H9 (cell line): Measurements from ENCODE around the gene TFCP2. TPM values are rescaled to one million over a fixed set of nuclear protein-coding genes. Genes with fewer than 3 reads are reported as not detected.

ENCODE experiments used
- DNase-seq: peaks from one replicate; pipeline ENCODE4 v3.0.0-alpha.2; 2017
- H2AFZ ChIP-seq: one replicate; pipeline ENCODE4 v1.6.1; 2013; ENCODE audit warnings: mild to moderate bottlenecking, low read length, control low read depth, moderate library complexity
- H2AK5ac ChIP-seq: 2 replicates; pipeline ENCODE4 v1.6.1; 2013; ENCODE audit warnings: low read length, control low read depth, mixed read lengths; ENCODE audit not compliant: insufficient read length
- H2BK120ac ChIP-seq: one replicate; pipeline ENCODE4 v1.6.1; 2013; ENCODE audit warnings: low read depth, mild to moderate bottlenecking, low read length, control low read depth, inconsistent platforms; ENCODE audit not compliant: poor library complexity, severe bottlenecking
- H2BK12ac ChIP-seq: 2 replicates; pipeline ENCODE4 v1.6.1; 2013; ENCODE audit warnings: low read length, control low read depth, mixed read lengths, low read depth; ENCODE audit not compliant: insufficient read length
- H2BK15ac ChIP-seq: 2 replicates; pipeline ENCODE4 v1.6.1; 2013; ENCODE audit warnings: low read depth, low read length, control low read depth
- H2BK20ac ChIP-seq: one replicate; pipeline ENCODE4 v1.6.1; 2013; ENCODE audit warnings: low read depth, mild to moderate bottlenecking, low read length, control low read depth, inconsistent platforms; ENCODE audit not compliant: poor library complexity, severe bottlenecking
- H2BK5ac ChIP-seq: 2 replicates; pipeline ENCODE4 v1.6.1; 2013; ENCODE audit warnings: low read length, control low read depth, mixed read lengths; ENCODE audit not compliant: insufficient read length
- H3K14ac ChIP-seq: 2 replicates; pipeline ENCODE4 v1.6.1; 2013; ENCODE audit warnings: low read length, control low read depth; ENCODE audit not compliant: insufficient read depth
- H3K18ac ChIP-seq: 2 replicates; pipeline ENCODE4 v1.6.1; 2013; ENCODE audit warnings: low read depth, mild to moderate bottlenecking, mixed read lengths, low read length, control low read depth; ENCODE audit not compliant: insufficient read length
- H3K23ac ChIP-seq: 2 replicates; pipeline ENCODE4 v1.6.1; 2013; ENCODE audit warnings: low read length, control low read depth, mixed read lengths, low read depth; ENCODE audit not compliant: insufficient read length
- H3K23me2 ChIP-seq: 2 replicates; pipeline ENCODE4 v1.6.1; 2013; ENCODE audit warnings: low read depth, mild to moderate bottlenecking, mixed read lengths, low read length, control low read depth; ENCODE audit not compliant: insufficient read length, poor library complexity, severe bottlenecking
- H3K27ac ChIP-seq: 2 replicates; pipeline ENCODE4 v1.5.1; 2013; ENCODE audit warnings: low read length, control low read depth, mixed read lengths, low read depth; ENCODE audit not compliant: insufficient read length
- H3K27me3 ChIP-seq: 2 replicates; pipeline ENCODE4 v1.6.1; 2013; ENCODE audit warnings: low read length, control low read depth, inconsistent platforms; ENCODE audit not compliant: insufficient read depth
- H3K4ac ChIP-seq: 2 replicates; pipeline ENCODE4 v1.6.1; 2013; ENCODE audit warnings: low read depth, mild to moderate bottlenecking, control low read depth, inconsistent platforms, low read length, moderate library complexity
- H3K4me1 ChIP-seq: 2 replicates; pipeline ENCODE4 v1.6.1; 2013; ENCODE audit warnings: low read length, control low read depth, inconsistent platforms; ENCODE audit not compliant: insufficient read depth
- H3K4me2 ChIP-seq: 2 replicates; pipeline ENCODE4 v1.6.1; 2013; ENCODE audit warnings: low read length, control low read depth, mixed read lengths; ENCODE audit not compliant: insufficient read length, insufficient read depth
- H3K56ac ChIP-seq: 2 replicates; pipeline ENCODE4 v1.6.1; 2013; ENCODE audit warnings: low read depth, mild to moderate bottlenecking, mixed read lengths, low read length, control low read depth; ENCODE audit not compliant: insufficient read length
- H3K79me1 ChIP-seq: 2 replicates; pipeline ENCODE4 v1.6.1; 2013; ENCODE audit warnings: low read depth, mild to moderate bottlenecking, moderate library complexity, low read length, control low read depth, inconsistent platforms; ENCODE audit not compliant: insufficient read depth, poor library complexity, severe bottlenecking
- H3K79me2 ChIP-seq: 2 replicates; pipeline ENCODE4 v1.6.1; 2013; ENCODE audit warnings: low read length, control low read depth, inconsistent platforms; ENCODE audit not compliant: insufficient read depth
- H3K9ac ChIP-seq: 2 replicates; pipeline ENCODE4 v1.6.1; 2013; ENCODE audit warnings: low read length, control low read depth, mixed read lengths; ENCODE audit not compliant: insufficient read length; ENCODE audit errors: extremely low read depth
- H3K9me3 ChIP-seq: one replicate; pipeline ENCODE4 v1.6.1; 2013; ENCODE audit warnings: low read depth, low read length, inconsistent platforms; ENCODE audit not compliant: control insufficient read depth
- H3T11ph ChIP-seq: one replicate; pipeline ENCODE4 v1.6.1; 2013; ENCODE audit warnings: mild to moderate bottlenecking, low read length, control low read depth, inconsistent platforms
- H4K20me1 ChIP-seq: one replicate; pipeline ENCODE4 v1.6.1; 2013; ENCODE audit not compliant: control insufficient read depth, insufficient read length, insufficient read depth
- H4K5ac ChIP-seq: 2 replicates; pipeline ENCODE4 v1.6.1; 2013; ENCODE audit warnings: low read depth, mild to moderate bottlenecking, mixed read lengths, low read length, control low read depth; ENCODE audit not compliant: insufficient read length
- H4K8ac ChIP-seq: replicated peaks from 2 replicates; pipeline ENCODE4 v1.6.1; 2013; ENCODE audit warnings: low read length, control low read depth, mixed read lengths, low read depth; ENCODE audit not compliant: insufficient read length
- H4K91ac ChIP-seq: 2 replicates; pipeline ENCODE4 v1.6.1; 2013; ENCODE audit warnings: low read depth, mild to moderate bottlenecking, moderate library complexity, mixed read lengths, low read length, control low read depth; ENCODE audit not compliant: insufficient read length
- H3K27ac Mint-ChIP-seq, 3 experiments: 2 replicates in 2 of 3; 3 replicates in 1 of 3; pipeline ENCODE4 v1.8.0; 2020 to 2021; ENCODE audit warnings: mixed read lengths in 3 of 3, mild to moderate bottlenecking in 1 of 3, moderate library complexity in 1 of 3
- H3K27me3 Mint-ChIP-seq: 2 replicates; pipeline ENCODE4 v1.8.0; 2021; ENCODE audit warnings: low read depth, mild to moderate bottlenecking, moderate library complexity, mixed read lengths
- H3K36me3 Mint-ChIP-seq, 3 experiments: 2 replicates in 2 of 3; 3 replicates in 1 of 3; pipeline ENCODE4 v1.8.0; 2020 to 2021; ENCODE audit warnings: low read depth in 3 of 3, mixed read lengths in 3 of 3; ENCODE audit not compliant: insufficient read depth in 1 of 3
- H3K4me1 Mint-ChIP-seq, 2 experiments: 2 replicates each; pipeline ENCODE4 v1.8.0; 2020; ENCODE audit warnings: mixed read lengths in 2 of 2
- H3K4me3 Mint-ChIP-seq, 2 experiments: 2 replicates in 1 of 2; 3 replicates in 1 of 2; pipeline ENCODE4 v1.8.0; 2020 to 2021; ENCODE audit warnings: mild to moderate bottlenecking in 2 of 2, mixed read lengths in 2 of 2, moderate library complexity in 1 of 2
- H3K9me3 Mint-ChIP-seq, 2 experiments: 2 replicates in 1 of 2; 3 replicates in 1 of 2; pipeline ENCODE4 v1.8.0; 2020; ENCODE audit warnings: mild to moderate bottlenecking in 2 of 2, mixed read lengths in 2 of 2, moderate library complexity in 1 of 2
- WGBS: extraction: QIAGEN DNeasy Blood & Tissue Kit; methylation state at CpG from one replicate; pipeline ENCODE4 v1.1.7; 2013; ENCODE audit warnings: missing lambda C conversion rate, low lambda C conversion rate, mixed read lengths; ENCODE audit not compliant: insufficient read length; ENCODE audit errors: extremely low coverage; 5-methylcytosine and 5-hydroxymethylcytosine counted together
- total RNA-seq: library from RNA; stranded (reverse); gene quantifications from 2 replicates; pipeline ENCODE4 v1.2.1, GENCODE V29; 2021
- TF ChIP-seq, protein P1 (sequence below): fragments of 200-600 bp; sonication (generic); conservative IDR thresholded peaks from 3 replicates; pipeline ENCODE4 v1.8.0; 2021; ENCODE audit warnings: antibody characterized with exemption, mild to moderate bottlenecking

TFCP2 gene
- total RNA-seq, 1 experiment from 2014 or later, result 27.1 TPM

DNA sequence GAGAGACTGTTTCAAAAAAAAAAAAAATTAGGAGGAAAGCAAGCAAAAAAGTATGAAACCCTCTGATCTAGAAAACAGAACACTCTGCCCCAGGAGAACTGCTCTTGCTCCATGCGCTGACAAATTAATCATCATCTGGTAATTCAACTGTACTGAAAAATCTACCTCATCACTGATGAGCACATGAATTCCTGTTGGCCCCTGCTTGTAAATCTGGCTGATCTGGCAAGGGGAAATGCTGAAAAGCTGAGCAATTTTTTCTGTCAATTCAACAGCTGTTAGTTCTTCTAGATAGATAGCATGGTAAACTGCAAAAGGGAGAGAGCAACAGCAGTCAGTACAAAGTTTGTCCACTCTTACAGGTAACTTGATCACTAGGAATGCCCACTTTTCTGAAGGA, 74.3 kb downstream of the TFCP2 start:
- no peak overlapping the region for H4K91ac ChIP-seq
- TF ChIP-seq, protein P1, sequence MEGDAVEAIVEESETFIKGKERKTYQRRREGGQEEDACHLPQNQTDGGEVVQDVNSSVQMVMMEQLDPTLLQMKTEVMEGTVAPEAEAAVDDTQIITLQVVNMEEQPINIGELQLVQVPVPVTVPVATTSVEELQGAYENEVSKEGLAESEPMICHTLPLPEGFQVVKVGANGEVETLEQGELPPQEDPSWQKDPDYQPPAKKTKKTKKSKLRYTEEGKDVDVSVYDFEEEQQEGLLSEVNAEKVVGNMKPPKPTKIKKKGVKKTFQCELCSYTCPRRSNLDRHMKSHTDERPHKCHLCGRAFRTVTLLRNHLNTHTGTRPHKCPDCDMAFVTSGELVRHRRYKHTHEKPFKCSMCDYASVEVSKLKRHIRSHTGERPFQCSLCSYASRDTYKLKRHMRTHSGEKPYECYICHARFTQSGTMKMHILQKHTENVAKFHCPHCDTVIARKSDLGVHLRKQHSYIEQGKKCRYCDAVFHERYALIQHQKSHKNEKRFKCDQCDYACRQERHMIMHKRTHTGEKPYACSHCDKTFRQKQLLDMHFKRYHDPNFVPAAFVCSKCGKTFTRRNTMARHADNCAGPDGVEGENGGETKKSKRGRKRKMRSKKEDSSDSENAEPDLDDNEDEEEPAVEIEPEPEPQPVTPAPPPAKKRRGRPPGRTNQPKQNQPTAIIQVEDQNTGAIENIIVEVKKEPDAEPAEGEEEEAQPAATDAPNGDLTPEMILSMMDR, result no peak
- no peak overlapping the region for H3K56ac ChIP-seq
- no peak for DNase-seq
- H2AK5ac ChIP-seq, result no peak overlapping the region
- H3K9me3 Mint-ChIP-seq, result no peaks in the 10 kb centered on the region
- no peak overlapping the region for H2BK15ac ChIP-seq
- no peaks in the 10 kb centered on the region for H3K23me2 ChIP-seq
- H3K27me3 ChIP-seq, result no peaks in the 10 kb centered on the region
- no peak overlapping the region for H3T11ph ChIP-seq
- no peak overlapping the region for H4K5ac ChIP-seq
- no peaks in the 10 kb centered on the region for H3K4me1 Mint-ChIP-seq
- no peak overlapping the region for H3K4me2 ChIP-seq
- no peaks in the 10 kb centered on the region for H4K20me1 ChIP-seq
- no peak overlapping the region for H4K8ac ChIP-seq
- no CpG with 5 or more reads among the region's 1 CpG for WGBS
- H3K14ac ChIP-seq, result no peak overlapping the region
- H3K79me2 ChIP-seq, result no peaks in the 10 kb centered on the region
- no peak overlapping the region for H3K9ac ChIP-seq
- no peak overlapping the region for H3K27ac Mint-ChIP-seq
- H3K18ac ChIP-seq, result no peak overlapping the region
- H3K9me3 ChIP-seq, result no peaks in the 10 kb centered on the region
- H3K27me3 Mint-ChIP-seq, result no peaks in the 10 kb centered on the region
- no peak overlapping the region for H2BK5ac ChIP-seq
- no peak overlapping the region for H2BK12ac ChIP-seq
- no peak overlapping the region for H3K23ac ChIP-seq
- H2AFZ ChIP-seq, result no peak overlapping the region
- H3K4me1 ChIP-seq, result no peaks in the 10 kb centered on the region
- H3K36me3 Mint-ChIP-seq, result peaks cover 28 to 80% (median 58%) of the 10 kb centered on the region in 3 experiments; a peak in 6 of 7 replicates
- no peak overlapping the region for H2BK120ac ChIP-seq
- no peak overlapping the region for H3K27ac ChIP-seq
- no peak overlapping the region for H2BK20ac ChIP-seq
- no peak overlapping the region for H3K4me3 Mint-ChIP-seq
- no peak overlapping the region for H3K4ac ChIP-seq
- H3K79me1 ChIP-seq, result no peaks in the 10 kb centered on the region
